Peyer's patch (tissue), 4 donors: ENCODE results near the gene PIPOX. TPM values are rescaled to one million over a fixed set of nuclear protein-coding genes. Genes with fewer than 3 reads are reported as not detected.

Source experiments
- DNase-seq, 3 donors: peaks; one replicate each; pipeline ENCODE4 v3.0.0-alpha.2; 2017 to 2019
- H3K27ac ChIP-seq, 4 donors: fragments of 200-600 bp; sonication (generic); one replicate each; pipeline ENCODE4 v1.5.1; 2016 to 2019
- H3K27me3 ChIP-seq, 2 donors: fragments of 200-600 bp; sonication (generic); one replicate each; pipeline ENCODE4 v1.5.1; 2019
- H3K36me3 ChIP-seq, 3 donors: fragments of 200-600 bp; sonication (generic); one replicate each; pipeline ENCODE4 v1.5.1; 2016 to 2019
- H3K4me1 ChIP-seq, 4 donors: fragments of 200-600 bp; sonication (generic); one replicate each; pipeline ENCODE4 v1.5.1; 2016 to 2019
- H3K4me3 ChIP-seq, 4 donors: fragments of 200-600 bp; sonication (generic); 1 replicate in 3 of 4; 2 replicates in 1 of 4; pipeline ENCODE4 v1.5.1; 2016 to 2019; ENCODE audit warnings: mild to moderate bottlenecking in 1 of 4
- H3K9me3 ChIP-seq, 4 donors: fragments of 200-600 bp; sonication (generic); one replicate each; pipeline ENCODE4 v1.5.1; 2016 to 2019; ENCODE audit warnings: mild to moderate bottlenecking in 1 of 4
- CTCF ChIP-seq, 6 experiments: fragments of 450-650 bp in 4 of 6; fragments of 200-600 bp in 2 of 6; sonication (generic) in 1 of 6; IDR thresholded peaks; one replicate each; pipeline ENCODE4 v1.5.1; 2017 to 2019; ENCODE audit warnings: antibody characterized with exemption in 6 of 6, mild to moderate bottlenecking in 3 of 6, moderate library complexity in 1 of 6
- POLR2A ChIP-seq, 2 donors: fragments of 450-650 bp; IDR thresholded peaks; one replicate each; pipeline ENCODE4 v1.5.1; 2017; ENCODE audit warnings: antibody characterized with exemption in 2 of 2, mild to moderate bottlenecking in 2 of 2, moderate library complexity in 2 of 2
- total RNA-seq, 4 donors: library from RNA; depleted of rRNA; stranded (reverse); fragments of >200 nt; gene quantifications; one replicate each; pipeline ENCODE4 v1.1.0, GENCODE V29; 2016

PIPOX gene
- total RNA-seq, 4 donors from 2014 or later = 3.2 to 5.2 (median 4.8) TPM; not detected in 1

- TF ChIP-seq POLR2A (IDR thresholded peaks at IDR 0.05) (no peak), CTCF (IDR thresholded peaks at IDR 0.05) (no peak)
- no peaks in the 10 kb centered on the region for H3K4me1 ChIP-seq
- H3K9me3 ChIP-seq = no peaks in the 10 kb centered on the region
- no peak overlapping the region for H3K27ac ChIP-seq
- H3K36me3 ChIP-seq = no peaks in the 10 kb centered on the region
- DNase-seq = no peak
- no peaks in the 10 kb centered on the region for H3K27me3 ChIP-seq
- no peak overlapping the region for H3K4me3 ChIP-seq
Measured at GRCh38 chr17:29049541-29050145, 6.7 kb downstream of the PIPOX start.

- H3K4me3 ChIP-seq = no peak overlapping the region
- no peaks in the 10 kb centered on the region for H3K27me3 ChIP-seq
- no peak for DNase-seq
- H3K4me1 ChIP-seq = no peaks in the 10 kb centered on the region
- TF ChIP-seq CTCF (IDR thresholded peaks at IDR 0.05) (no peak), POLR2A (IDR thresholded peaks at IDR 0.05) (no peak)
- H3K27ac ChIP-seq = no peak overlapping the region
- no peaks in the 10 kb centered on the region for H3K36me3 ChIP-seq
- H3K9me3 ChIP-seq = no peaks in the 10 kb centered on the region
Measured at GRCh38 chr17:29050176-29050575, 7.2 kb downstream of the PIPOX start.

GRCh38 chr17:29051194-29051593 is 8.3 kb downstream of the PIPOX start:
- no peak for DNase-seq
- Histone ChIP-seq H3K9me3 (no peaks in the 10 kb centered on the region), H3K27ac (no peak overlapping the region), H3K27me3 (no peaks in the 10 kb centered on the region), H3K36me3 (no peaks in the 10 kb centered on the region), H3K4me3 (no peak overlapping the region), H3K4me1 (no peaks in the 10 kb centered on the region)
- no peak for TF ChIP-seq CTCF (IDR thresholded peaks at IDR 0.05)
- TF ChIP-seq POLR2A (IDR thresholded peaks at IDR 0.05) = no peak

- Histone ChIP-seq H3K4me3 (no peak overlapping the region), H3K4me1 (no peaks in the 10 kb centered on the region), H3K27me3 (no peaks in the 10 kb centered on the region), H3K36me3 (no peaks in the 10 kb centered on the region), H3K27ac (no peak overlapping the region), H3K9me3 (no peaks in the 10 kb centered on the region)
- no peak for TF ChIP-seq CTCF (IDR thresholded peaks at IDR 0.05)
- TF ChIP-seq POLR2A (IDR thresholded peaks at IDR 0.05) = no peak
- DNase-seq = no peak
Measured at GRCh38 chr17:29051731-29052130, 8.8 kb downstream of the PIPOX start.

- no peak for DNase-seq
Measured at GRCh38 chr17:29054835-29055234, 11.9 kb downstream of the PIPOX start.

More at GRCh38 chr17:29054835-29055234, 11.9 kb downstream of the PIPOX start:
- Histone ChIP-seq H3K27ac (no peak overlapping the region), H3K4me3 (no peak overlapping the region), H3K4me1 (no peaks in the 10 kb centered on the region), H3K27me3 (no peaks in the 10 kb centered on the region), H3K9me3 (no peaks in the 10 kb centered on the region), H3K36me3 (no peaks in the 10 kb centered on the region)
- TF ChIP-seq CTCF (IDR thresholded peaks at IDR 0.05) = no peak
